ENCODE measurements around the gene INS. TPM values are rescaled to one million over a fixed set of nuclear protein-coding genes. Genes with fewer than 3 reads are reported as not detected.

INS gene
- total and polyA plus RNA-seq, 7 donors = 0.73 to 51.7 TPM; not detected in 5

DNA sequence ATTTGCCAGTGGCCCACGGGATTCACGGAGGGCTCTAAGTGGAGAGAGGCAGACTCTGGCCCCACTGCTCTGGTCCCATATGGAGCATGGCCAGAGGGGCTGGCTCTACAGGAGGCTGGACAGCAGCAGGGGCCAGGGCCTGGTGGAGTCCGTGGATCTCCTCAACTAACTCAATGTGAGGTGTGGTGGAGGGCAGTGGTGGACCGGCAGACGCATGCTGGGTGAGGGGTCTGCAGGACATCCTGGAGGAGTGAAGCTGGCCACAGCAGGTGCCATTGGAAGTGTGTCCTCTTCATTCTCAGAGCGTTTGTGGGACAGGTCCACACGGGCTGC is 37.4 kb downstream of the INS start:
- Histone ChIP-seq H3K36me3 (no peaks in the 10 kb centered on the region), H3K27me3 (peaks cover 0 to 52% (median 19%) of the 10 kb centered on the region in 3 donors), H3K9me3 (no peaks in the 10 kb centered on the region), H3K4me3 (no peak overlapping the region), H3K4me1 (no peaks in the 10 kb centered on the region), H3K27ac (no peak overlapping the region)
- intact Hi-C loops (cut with DNase I) = no loop called here
- 83 to 91% methylated on average over 7 of the region's 7 CpGs for WGBS, 2 donors
- DNase-seq = no peak
- no peak for TF ChIP-seq POLR2A (IDR thresholded peaks at IDR 0.05)
- TF ChIP-seq POLR2AphosphoS5 (IDR thresholded peaks at IDR 0.05) = no peak
- no peak for TF ChIP-seq EP300 (IDR thresholded peaks at IDR 0.05)
- TF ChIP-seq, protein P1, sequence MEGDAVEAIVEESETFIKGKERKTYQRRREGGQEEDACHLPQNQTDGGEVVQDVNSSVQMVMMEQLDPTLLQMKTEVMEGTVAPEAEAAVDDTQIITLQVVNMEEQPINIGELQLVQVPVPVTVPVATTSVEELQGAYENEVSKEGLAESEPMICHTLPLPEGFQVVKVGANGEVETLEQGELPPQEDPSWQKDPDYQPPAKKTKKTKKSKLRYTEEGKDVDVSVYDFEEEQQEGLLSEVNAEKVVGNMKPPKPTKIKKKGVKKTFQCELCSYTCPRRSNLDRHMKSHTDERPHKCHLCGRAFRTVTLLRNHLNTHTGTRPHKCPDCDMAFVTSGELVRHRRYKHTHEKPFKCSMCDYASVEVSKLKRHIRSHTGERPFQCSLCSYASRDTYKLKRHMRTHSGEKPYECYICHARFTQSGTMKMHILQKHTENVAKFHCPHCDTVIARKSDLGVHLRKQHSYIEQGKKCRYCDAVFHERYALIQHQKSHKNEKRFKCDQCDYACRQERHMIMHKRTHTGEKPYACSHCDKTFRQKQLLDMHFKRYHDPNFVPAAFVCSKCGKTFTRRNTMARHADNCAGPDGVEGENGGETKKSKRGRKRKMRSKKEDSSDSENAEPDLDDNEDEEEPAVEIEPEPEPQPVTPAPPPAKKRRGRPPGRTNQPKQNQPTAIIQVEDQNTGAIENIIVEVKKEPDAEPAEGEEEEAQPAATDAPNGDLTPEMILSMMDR (IDR thresholded peaks at IDR 0.05) = no peak

DNA sequence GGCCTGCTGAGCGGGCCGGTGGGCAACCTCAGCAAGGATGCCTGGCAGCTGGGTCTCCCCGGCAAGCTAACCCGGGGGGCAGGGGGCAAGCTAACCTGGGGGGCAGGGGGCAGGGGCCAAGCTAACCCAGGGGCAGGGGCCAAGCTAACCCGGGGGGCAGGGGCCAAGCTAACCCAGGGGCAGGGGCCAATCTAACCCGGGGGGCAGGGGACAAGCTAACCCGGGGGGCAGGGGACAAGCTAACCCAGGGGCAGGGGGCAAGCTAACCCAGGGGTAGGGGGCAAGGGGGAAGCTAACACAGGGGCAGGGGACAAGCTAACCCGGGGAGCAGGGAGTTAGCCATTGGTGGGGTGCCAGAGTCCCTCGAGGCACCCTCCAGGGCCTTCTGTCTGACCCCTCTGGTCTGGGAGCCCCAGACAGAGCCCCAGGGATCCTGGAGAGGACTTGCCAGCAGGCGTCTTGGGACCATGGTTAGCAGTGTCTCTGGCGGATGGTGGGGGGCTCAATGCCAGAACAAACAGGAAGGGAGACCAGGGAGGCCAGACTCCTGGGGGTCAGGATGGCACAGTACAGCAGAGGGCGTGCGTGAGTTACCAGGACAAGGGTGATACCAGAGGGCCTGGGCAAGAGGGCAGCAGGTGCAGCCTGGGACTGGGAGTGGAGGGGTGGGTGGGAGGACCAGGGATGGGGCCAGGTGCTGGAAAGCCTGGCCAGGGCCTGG is 37.9 kb downstream of the INS start:
- peaks cover 0 to 47% (median 19%) of the 10 kb centered on the region in 3 donors for H3K27me3 ChIP-seq
- TF ChIP-seq, protein P1 (IDR thresholded peaks at IDR 0.05) = no peak
- no peak for TF ChIP-seq POLR2AphosphoS5 (IDR thresholded peaks at IDR 0.05)
- no peak for TF ChIP-seq POLR2A (IDR thresholded peaks at IDR 0.05)
- TF ChIP-seq EP300 (IDR thresholded peaks at IDR 0.05) = no peak
- H3K4me1 ChIP-seq = no peaks in the 10 kb centered on the region
- H3K36me3 ChIP-seq = no peaks in the 10 kb centered on the region
- no peak for DNase-seq
- no peak overlapping the region for H3K27ac ChIP-seq
- intact Hi-C loops (cut with DNase I) = no loop called here
- no peak overlapping the region for H3K4me3 ChIP-seq
- H3K9me3 ChIP-seq = no peaks in the 10 kb centered on the region
- 56 to 84% methylated on average over 13 of the region's 13 CpGs for WGBS, 2 donors

DNA sequence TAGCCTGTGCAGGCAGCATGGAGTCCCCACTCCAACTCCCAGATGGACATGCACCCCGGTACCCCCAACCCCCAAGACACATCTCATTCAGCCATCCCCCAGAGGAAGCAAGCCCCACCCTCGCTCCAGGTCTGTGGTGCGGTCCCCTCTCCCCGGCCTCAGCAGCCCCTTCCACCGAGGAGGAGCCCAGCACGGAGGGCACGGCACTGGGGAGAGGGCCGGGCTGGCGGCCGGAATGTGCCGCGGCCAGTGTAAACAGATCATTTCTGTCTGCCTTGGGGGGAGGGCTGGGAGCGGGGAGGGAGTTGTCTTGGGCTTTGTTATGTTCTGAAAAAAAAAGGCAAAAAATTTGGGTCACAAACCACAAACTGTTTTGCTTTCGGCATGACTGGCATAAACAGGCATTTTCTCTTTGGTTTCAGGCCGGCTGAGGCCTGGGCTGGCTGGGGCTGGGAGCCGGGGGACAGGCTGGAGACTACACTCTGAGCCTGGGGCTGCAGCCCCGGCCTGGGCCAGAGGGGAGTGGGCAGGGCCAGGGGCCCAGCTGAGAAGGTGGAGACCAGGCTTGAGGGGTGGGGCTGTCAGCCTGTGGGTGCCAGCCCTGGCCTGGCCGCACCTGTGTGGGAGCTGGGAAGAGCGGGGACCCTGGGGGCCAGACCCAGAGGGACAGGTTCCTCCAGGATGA is 38.6 kb downstream of the INS start:
- Histone ChIP-seq H3K27me3 (peaks cover 0 to 47% (median 19%) of the 10 kb centered on the region in 3 donors), H3K4me1 (no peaks in the 10 kb centered on the region), H3K36me3 (no peaks in the 10 kb centered on the region), H3K4me3 (no peak overlapping the region), H3K9me3 (no peaks in the 10 kb centered on the region), H3K27ac (no peak overlapping the region)
- 28 to 55% methylated on average over 19 of the region's 19 CpGs for WGBS, 2 donors
- TF ChIP-seq POLR2A (IDR thresholded peaks at IDR 0.05) = no peak
- TF ChIP-seq EP300 (IDR thresholded peaks at IDR 0.05) = no peak
- no peak for DNase-seq
- intact Hi-C loops (cut with DNase I) = no loop called here

DNA sequence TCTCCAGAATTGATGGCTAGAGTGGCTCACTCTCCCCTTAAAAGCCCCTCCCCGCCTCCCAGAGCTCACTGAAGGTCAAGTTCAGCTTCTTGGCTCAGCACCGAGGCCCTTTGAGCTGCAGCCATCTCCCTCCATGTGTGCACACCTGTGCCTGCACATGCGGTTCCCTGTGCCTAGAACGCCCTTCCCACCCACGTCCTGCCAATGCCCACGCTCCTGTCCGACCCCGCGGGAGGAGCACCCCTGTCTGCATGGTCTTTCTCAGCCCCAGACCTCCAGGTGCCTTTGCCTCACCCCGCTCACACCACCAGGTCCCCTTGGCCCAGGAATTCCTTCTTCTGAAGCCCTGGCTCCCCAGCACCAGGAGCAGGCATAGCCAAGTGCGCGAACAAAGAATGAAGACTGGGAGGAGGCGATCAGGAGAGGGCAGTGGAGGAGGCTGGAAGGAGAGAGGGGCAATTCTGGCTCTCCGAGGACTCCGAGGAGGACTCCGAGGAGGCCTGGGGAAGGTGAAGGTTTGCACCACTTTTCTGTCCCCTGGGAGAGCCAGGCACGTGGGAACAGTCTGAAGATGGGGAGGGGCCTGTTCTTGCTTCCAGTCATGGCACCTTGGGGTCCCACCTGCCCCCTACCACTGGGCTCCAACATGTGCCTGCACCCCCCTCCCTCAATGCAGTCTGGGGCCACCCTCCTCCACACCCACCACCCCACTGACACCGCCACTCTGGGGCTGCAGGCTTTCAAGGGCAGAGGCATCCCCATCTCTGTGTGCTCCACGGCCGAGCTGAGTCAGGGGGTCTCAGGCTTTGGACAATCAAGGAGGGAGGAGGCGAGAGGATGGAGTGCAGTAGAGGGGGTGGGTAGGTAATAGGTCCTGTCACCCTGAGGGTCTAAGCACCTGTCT is 39.5 kb downstream of the INS start:
- Histone ChIP-seq H3K9me3 (peaks cover 0 to 2% (median under 1%) of the 10 kb centered on the region in 4 donors), H3K4me1 (no peaks in the 10 kb centered on the region), H3K36me3 (no peaks in the 10 kb centered on the region), H3K27me3 (peaks cover 0 to 47% (median 19%) of the 10 kb centered on the region in 3 donors), H3K27ac (no peak overlapping the region), H3K4me3 (no peak overlapping the region)
- no peak for DNase-seq
- intact Hi-C loops (cut with DNase I) = no loop called here
- 71 to 88% methylated on average over 21 of the region's 21 CpGs for WGBS, 2 donors
- TF ChIP-seq POLR2A (IDR thresholded peaks at IDR 0.05) = no peak
- TF ChIP-seq POLR2AphosphoS5 (IDR thresholded peaks at IDR 0.05) = no peak
- TF ChIP-seq, protein P1 (IDR thresholded peaks at IDR 0.05) = no peak
- TF ChIP-seq EP300 (IDR thresholded peaks at IDR 0.05) = no peak
